Parathyroid adenoma (tissue), 2 donors: ENCODE data around the gene PSMC1.

Source experiments
- H2AFZ ChIP-seq: fragments of 300-600 bp; sonication (generic); one replicate; pipeline ENCODE4 v1.7.0; 2017; ENCODE audit warnings: antibody characterized with exemption, mild to moderate bottlenecking
- H3K27ac ChIP-seq: fragments of 300-600 bp; sonication (generic); one replicate; pipeline ENCODE4 v1.7.0; 2017
- H3K27me3 ChIP-seq: fragments of 300-600 bp; sonication (generic); one replicate; pipeline ENCODE4 v1.7.0; 2017; ENCODE audit warnings: low read length; ENCODE audit not compliant: control insufficient read depth, insufficient read depth
- H3K36me3 ChIP-seq: fragments of 300-600 bp; sonication (generic); one replicate; pipeline ENCODE4 v1.7.0; 2017; ENCODE audit warnings: low read length; ENCODE audit not compliant: control insufficient read depth, insufficient read depth
- H3K4me1 ChIP-seq: fragments of 300-600 bp; sonication (generic); one replicate; pipeline ENCODE4 v1.7.0; 2017; ENCODE audit warnings: control low read depth
- H3K4me2 ChIP-seq: fragments of 300-600 bp; sonication (generic); one replicate; pipeline ENCODE4 v1.7.0; 2017; ENCODE audit warnings: low read length
- H3K4me3 ChIP-seq: fragments of 300-600 bp; sonication (generic); one replicate; pipeline ENCODE4 v1.7.0; 2017; ENCODE audit warnings: low read depth, low read length
- H3K79me2 ChIP-seq: fragments of 300-600 bp; sonication (generic); one replicate; pipeline ENCODE4 v1.7.0; 2017; ENCODE audit warnings: control low read depth
- H3K9ac ChIP-seq: fragments of 300-600 bp; sonication (generic); one replicate; pipeline ENCODE4 v1.7.0; 2017; ENCODE audit warnings: mild to moderate bottlenecking
- H3K9me3 ChIP-seq: fragments of 300-600 bp; sonication (generic); one replicate; pipeline ENCODE4 v1.7.0; 2017; ENCODE audit warnings: low read length; ENCODE audit not compliant: control insufficient read depth
- TF ChIP-seq, protein P1 (sequence below): fragments of 300-600 bp; sonication (generic); IDR thresholded peaks from one replicate; pipeline ENCODE4 v1.7.0; 2017; ENCODE audit warnings: antibody characterized with exemption, mild to moderate bottlenecking
- donor health status: primary hyperparathyroidism.

Gene PSMC1

DNA sequence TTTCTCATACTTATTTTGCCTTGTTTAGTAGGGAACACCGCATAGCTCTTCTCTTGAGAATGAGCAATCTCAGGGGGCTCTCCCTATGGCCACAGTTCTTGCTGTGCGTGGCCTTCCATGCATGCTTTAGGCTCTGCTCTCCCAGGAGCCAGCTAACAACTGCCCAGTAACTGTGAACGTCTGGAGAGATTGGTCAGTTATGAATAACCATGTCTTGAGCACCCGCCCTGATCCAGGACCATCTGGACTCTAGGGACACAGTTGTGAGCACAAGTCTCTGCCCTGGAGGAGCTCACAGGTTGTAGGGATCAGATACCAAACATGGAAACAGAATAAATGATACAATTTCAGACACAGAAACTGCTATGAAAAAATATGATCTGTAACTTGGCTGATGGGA is 12.1 kb downstream of the PSMC1 start:
- H3K9me3 ChIP-seq: no peaks in the 10 kb centered on the region
- no peak overlapping the region for H2AFZ ChIP-seq
- H3K4me2 ChIP-seq: no peak overlapping the region
- no peaks in the 10 kb centered on the region for H3K79me2 ChIP-seq
- H3K4me3 ChIP-seq: no peak overlapping the region
- no peaks in the 10 kb centered on the region for H3K36me3 ChIP-seq
- TF ChIP-seq, protein P1, sequence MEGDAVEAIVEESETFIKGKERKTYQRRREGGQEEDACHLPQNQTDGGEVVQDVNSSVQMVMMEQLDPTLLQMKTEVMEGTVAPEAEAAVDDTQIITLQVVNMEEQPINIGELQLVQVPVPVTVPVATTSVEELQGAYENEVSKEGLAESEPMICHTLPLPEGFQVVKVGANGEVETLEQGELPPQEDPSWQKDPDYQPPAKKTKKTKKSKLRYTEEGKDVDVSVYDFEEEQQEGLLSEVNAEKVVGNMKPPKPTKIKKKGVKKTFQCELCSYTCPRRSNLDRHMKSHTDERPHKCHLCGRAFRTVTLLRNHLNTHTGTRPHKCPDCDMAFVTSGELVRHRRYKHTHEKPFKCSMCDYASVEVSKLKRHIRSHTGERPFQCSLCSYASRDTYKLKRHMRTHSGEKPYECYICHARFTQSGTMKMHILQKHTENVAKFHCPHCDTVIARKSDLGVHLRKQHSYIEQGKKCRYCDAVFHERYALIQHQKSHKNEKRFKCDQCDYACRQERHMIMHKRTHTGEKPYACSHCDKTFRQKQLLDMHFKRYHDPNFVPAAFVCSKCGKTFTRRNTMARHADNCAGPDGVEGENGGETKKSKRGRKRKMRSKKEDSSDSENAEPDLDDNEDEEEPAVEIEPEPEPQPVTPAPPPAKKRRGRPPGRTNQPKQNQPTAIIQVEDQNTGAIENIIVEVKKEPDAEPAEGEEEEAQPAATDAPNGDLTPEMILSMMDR: no peak
- no peak overlapping the region for H3K9ac ChIP-seq
- H3K27ac ChIP-seq: no peak overlapping the region
- no peaks in the 10 kb centered on the region for H3K4me1 ChIP-seq
- H3K27me3 ChIP-seq: no peaks in the 10 kb centered on the region

- no peak overlapping the region for H2AFZ ChIP-seq
- TF ChIP-seq, protein P1: no peak
- H3K4me3 ChIP-seq: no peak overlapping the region
- peak overlapping the region; percentile 30 for H3K27ac ChIP-seq
- H3K9ac ChIP-seq: no peak overlapping the region
- H3K4me1 ChIP-seq: peaks cover 4% of the 10 kb centered on the region
- no peaks in the 10 kb centered on the region for H3K79me2 ChIP-seq
- H3K27me3 ChIP-seq: no peaks in the 10 kb centered on the region
- H3K4me2 ChIP-seq: no peak overlapping the region
- H3K36me3 ChIP-seq: no peaks in the 10 kb centered on the region
- H3K9me3 ChIP-seq: no peaks in the 10 kb centered on the region
Measured at GRCh38 chr14:90272523-90272922, 16.2 kb downstream of the PSMC1 start.

DNA sequence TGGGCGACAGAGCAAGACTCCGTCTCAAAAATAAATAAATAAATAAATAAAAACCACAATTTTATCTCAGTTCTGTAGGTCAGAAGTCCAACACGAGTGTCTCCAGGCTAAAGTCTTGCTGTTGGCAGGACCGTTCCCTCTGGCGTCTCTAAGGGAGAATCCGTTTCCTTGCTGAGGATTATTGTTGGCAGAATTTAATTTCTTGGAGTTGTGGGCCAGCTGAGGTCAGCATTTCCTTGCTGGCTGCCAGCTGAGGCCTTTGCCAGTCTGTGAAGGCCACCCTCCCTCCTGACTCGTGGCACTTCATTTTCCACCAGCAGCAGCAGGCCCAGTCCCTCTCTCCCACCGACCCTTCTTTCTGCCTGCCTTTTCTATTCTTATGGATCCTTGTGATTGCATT is 17.2 kb downstream of the PSMC1 start:
- TF ChIP-seq, protein P1: no peak
- Histone ChIP-seq H2AFZ (no peak overlapping the region), H3K4me3 (no peak overlapping the region), H3K4me2 (no peak overlapping the region), H3K79me2 (no peaks in the 10 kb centered on the region), H3K27me3 (no peaks in the 10 kb centered on the region), H3K9ac (no peak overlapping the region), H3K9me3 (no peaks in the 10 kb centered on the region), H3K27ac (no peak overlapping the region), H3K4me1 (peaks cover 4% of the 10 kb centered on the region), H3K36me3 (no peaks in the 10 kb centered on the region)

- no peak overlapping the region for H3K27ac ChIP-seq
- H3K4me1 ChIP-seq: peaks cover 4% of the 10 kb centered on the region
- TF ChIP-seq, protein P1: no peak
- peaks cover under 1% of the 10 kb centered on the region for H3K79me2 ChIP-seq
- no peaks in the 10 kb centered on the region for H3K27me3 ChIP-seq
- H3K9ac ChIP-seq: no peak overlapping the region
- H2AFZ ChIP-seq: no peak overlapping the region
- H3K36me3 ChIP-seq: no peaks in the 10 kb centered on the region
- no peak overlapping the region for H3K4me2 ChIP-seq
- H3K9me3 ChIP-seq: no peaks in the 10 kb centered on the region
- H3K4me3 ChIP-seq: no peak overlapping the region
Measured at GRCh38 chr14:90274019-90274418, 17.7 kb downstream of the PSMC1 start.

DNA sequence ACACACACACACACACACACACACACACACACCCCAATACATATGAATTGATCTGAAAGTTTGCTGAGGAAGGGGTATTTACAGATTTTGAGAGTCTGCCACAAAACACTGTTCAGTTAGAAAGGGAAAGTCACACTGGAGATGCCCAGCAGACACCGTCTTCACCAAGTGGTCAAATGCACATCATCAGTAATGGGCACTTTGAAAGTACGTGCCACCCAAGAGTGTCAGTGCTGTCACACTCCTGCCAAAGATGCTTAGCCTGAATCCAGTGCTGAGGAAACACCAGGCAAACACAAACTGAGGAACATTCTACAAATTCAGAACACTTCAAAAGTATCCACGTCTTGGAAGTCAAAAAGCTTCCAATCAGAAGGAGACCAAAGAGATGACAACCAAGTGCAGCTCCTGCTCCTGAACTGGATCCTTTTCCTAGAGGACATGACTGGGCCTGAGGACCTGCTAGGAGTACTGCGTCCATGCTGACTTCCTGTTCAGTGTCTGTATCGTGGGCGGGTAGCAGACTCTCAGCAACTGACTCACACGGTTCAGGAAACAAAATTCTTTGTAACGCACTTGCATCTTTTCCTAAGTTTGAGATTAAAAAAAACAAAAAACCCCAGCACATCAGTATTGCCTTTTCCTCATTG is 18.6 kb downstream of the PSMC1 start:
- no peak overlapping the region for H2AFZ ChIP-seq
- H3K79me2 ChIP-seq: peaks cover 3% of the 10 kb centered on the region
- TF ChIP-seq, protein P1: no peak
- H3K27me3 ChIP-seq: no peaks in the 10 kb centered on the region
- peak overlapping the region; percentile 36 for H3K27ac ChIP-seq
- H3K4me3 ChIP-seq: no peak overlapping the region
- no peak overlapping the region for H3K4me2 ChIP-seq
- H3K9me3 ChIP-seq: no peaks in the 10 kb centered on the region
- H3K36me3 ChIP-seq: no peaks in the 10 kb centered on the region
- no peak overlapping the region for H3K9ac ChIP-seq
- H3K4me1 ChIP-seq: peaks cover 4% of the 10 kb centered on the region
